Caco-2 (cell line): Measurements from ENCODE around the gene HOXA2. TPM values are rescaled to one million over a fixed set of nuclear protein-coding genes. Genes with fewer than 3 reads are reported as not detected.

Experiments used
- BruUV-seq: library from RNA; stranded (reverse); fragments of 400-500 nt; replicated peaks from 2 replicates; lab custom pipeline; 2021; lab: Mats Ljungman, UMichigan
- CTCF ChIA-PET: fragments of 300-600 bp; sonication (Branson Sonifier 250); formaldehyde crosslinking; loops from one replicate; lab custom pipeline; 2022; ENCODE audit warnings: antibody characterized with exemption; lab: Charles Lee
- POLR2A ChIA-PET: fragments of 300-600 bp; sonication (Branson Sonifier 250); formaldehyde crosslinking; loops from one replicate; lab custom pipeline; 2022; ENCODE audit warnings: antibody characterized with exemption; lab: Charles Lee
- DNase-seq, 2 experiments: peaks; one replicate each; pipeline versions ENCODE4 v3.0.0 to v3.0.0-alpha.2; 2020 to 2022
- H3K27me3 ChIP-seq: replicated peaks from 2 replicates; pipeline ENCODE4 v1.6.0; 2011; ENCODE audit warnings: low read length; ENCODE audit not compliant: control insufficient read depth, insufficient read depth
- H3K36me3 ChIP-seq: 2 replicates; pipeline ENCODE4 v1.5.1; 2011; ENCODE audit warnings: low read length; ENCODE audit not compliant: control insufficient read depth, insufficient read depth
- H3K4me1 ChIP-seq: fragments of 250-450 bp; sonication (Bioruptor Pico); 2 replicates; pipeline ENCODE4 v1.5.1; 2020; ENCODE audit warnings: mild to moderate bottlenecking
- H3K4me3 ChIP-seq: 2 replicates; pipeline ENCODE4 v1.5.1; 2011; ENCODE audit warnings: low read depth, mild to moderate bottlenecking, control low read depth, low read length
- H3K9me3 ChIP-seq: fragments of 250-450 bp; sonication (Bioruptor Pico); 2 replicates; pipeline ENCODE4 v1.5.1; 2020; ENCODE audit warnings: mild to moderate bottlenecking, moderate library complexity
- H3K27ac Mint-ChIP-seq: one replicate; pipeline ENCODE4 v1.8.0; 2022; ENCODE audit warnings: mixed read lengths; ENCODE audit not compliant: unreplicated experiment
- H3K27me3 Mint-ChIP-seq: one replicate; pipeline ENCODE4 v1.8.0; 2022; ENCODE audit warnings: mixed read lengths; ENCODE audit not compliant: insufficient read depth, unreplicated experiment
- H3K36me3 Mint-ChIP-seq: one replicate; pipeline ENCODE4 v1.8.0; 2022; ENCODE audit warnings: mild to moderate bottlenecking, mixed read lengths; ENCODE audit not compliant: insufficient read depth, unreplicated experiment
- H3K4me1 Mint-ChIP-seq: one replicate; pipeline ENCODE4 v1.8.0; 2022; ENCODE audit warnings: low read depth, mixed read lengths; ENCODE audit not compliant: unreplicated experiment
- H3K4me3 Mint-ChIP-seq: one replicate; pipeline ENCODE4 v1.8.0; 2022; ENCODE audit warnings: mild to moderate bottlenecking, moderate library complexity, mixed read lengths; ENCODE audit not compliant: unreplicated experiment
- H3K9me3 Mint-ChIP-seq: one replicate; pipeline ENCODE4 v1.8.0; 2022; ENCODE audit warnings: mixed read lengths; ENCODE audit not compliant: unreplicated experiment
- CTCF ChIP-seq, 2 experiments: fragments of 200-600 bp in 1 of 2; IDR thresholded peaks; 1 replicate in 1 of 2; 2 replicates in 1 of 2; pipeline versions ENCODE4 v1.5.1 to v1.8.0; 2011 to 2022; ENCODE audit warnings: antibody characterized with exemption in 1 of 2, control low read depth in 1 of 2, inconsistent platforms in 1 of 2, low read depth in 1 of 2, low read length in 1 of 2, mild to moderate bottlenecking in 1 of 2, moderate library complexity in 1 of 2; ENCODE audit not compliant: insufficient read depth in 1 of 2, severe bottlenecking in 1 of 2, unreplicated experiment in 1 of 2
- intact Hi-C: fragments of 100-400 bp; cut with micrococcal nuclease; formaldehyde crosslinking; loops from one replicate; pipeline ENCODE4 v1.10.0; 2022; ENCODE audit not compliant: unreplicated experiment
- total RNA-seq: library from RNA; stranded (reverse); gene quantifications from 2 replicates; pipeline ENCODE4 v1.2.3, GENCODE V29; 2022

HOXA2 gene
- total RNA-seq, 1 experiment from 2014 or later, result 1.5 TPM

GRCh38 chr7:27129729-27130539, 27.5 kb upstream of the HOXA2 start:
- peak in 1 of 2 experiments; percentile 77 for DNase-seq
- H3K27me3 Mint-ChIP-seq, result no peaks in the 10 kb centered on the region
- POLR2A ChIA-PET, result interaction anchor here (0.6 to 2.2 kb wide), 6 partner anchors 8 to 279 kb away, joined by 3 to 19 read pairs (median 6); no protein-coding TSS in a partner anchor
- H3K9me3 Mint-ChIP-seq, result no peaks in the 10 kb centered on the region
- peak overlapping the region; percentile 53 for H3K4me3 ChIP-seq
- CTCF ChIA-PET, result interaction anchor here (0.6 to 1.2 kb wide), 2 partner anchors 27 to 33 kb away, joined by 3 read pairs; partner anchors contain the start of gene HOXA7
- peak overlapping the region; percentile 57 for H3K27ac Mint-ChIP-seq
- no peaks in the 10 kb centered on the region for H3K36me3 ChIP-seq
- H3K36me3 Mint-ChIP-seq, result peaks cover 2% of the 10 kb centered on the region
- intact Hi-C loops, result loop anchor here (1.0 to 2.0 kb wide), 2 partner anchors 8 to 15 kb away; no protein-coding TSS in a partner anchor
- BruUV-seq, result no TSS peak
- H3K27me3 ChIP-seq, result no peaks in the 10 kb centered on the region
- H3K4me3 Mint-ChIP-seq, result peak overlapping the region; percentile 76
- H3K9me3 ChIP-seq, result no peaks in the 10 kb centered on the region
- peaks cover 36% of the 10 kb centered on the region for H3K4me1 Mint-ChIP-seq
- peaks cover 32% of the 10 kb centered on the region for H3K4me1 ChIP-seq
- peak in 1 of 2 experiments; percentile 41 for TF ChIP-seq CTCF (IDR thresholded peaks at IDR 0.05; ENCODE audit: insufficient read depth in 1 of 2, low read depth in 1 of 2, low read length in 1 of 2, severe bottlenecking in 1 of 2, unreplicated experiment in 1 of 2)

- Histone ChIP-seq H3K9me3 (no peaks in the 10 kb centered on the region), H3K36me3 (no peaks in the 10 kb centered on the region), H3K4me3 (peak overlapping the region; percentile 53), H3K27me3 (no peaks in the 10 kb centered on the region), H3K4me1 (peaks cover 37% of the 10 kb centered on the region)
- TSS peak; percentile 70 for BruUV-seq
- CTCF ChIA-PET, result interaction anchor here (0.6 kb wide), 1 partner anchor 32 kb away, joined by 3 read pairs; no protein-coding TSS in a partner anchor
- H3K9me3 Mint-ChIP-seq, result no peaks in the 10 kb centered on the region
- no peak for TF ChIP-seq CTCF (IDR thresholded peaks at IDR 0.05; ENCODE audit: insufficient read depth in 1 of 2, low read depth in 1 of 2, low read length in 1 of 2, severe bottlenecking in 1 of 2, unreplicated experiment in 1 of 2)
- H3K27me3 Mint-ChIP-seq, result no peaks in the 10 kb centered on the region
- H3K4me3 Mint-ChIP-seq, result peak overlapping the region; percentile 76
- DNase-seq, result peak in 1 of 2 experiments; percentile 19
- peaks cover 37% of the 10 kb centered on the region for H3K4me1 Mint-ChIP-seq
- intact Hi-C loops, result no loop called here
- no peak overlapping the region for H3K27ac Mint-ChIP-seq
- POLR2A ChIA-PET, result no interaction called here
- peaks cover 11% of the 10 kb centered on the region for H3K36me3 Mint-ChIP-seq
These were observed 26.6 kb upstream of the HOXA2 start for GRCh38 chr7:27128776-27129728.

- peak in 1 of 2 experiments; percentile 5 for DNase-seq
- H3K9me3 ChIP-seq, result no peaks in the 10 kb centered on the region
- POLR2A ChIA-PET, result no interaction called here
- no peaks in the 10 kb centered on the region for H3K36me3 ChIP-seq
- no peaks in the 10 kb centered on the region for H3K27me3 ChIP-seq
- H3K4me1 ChIP-seq, result peaks cover 38% of the 10 kb centered on the region
- no TSS peak for BruUV-seq
- intact Hi-C loops, result no loop called here
- peaks cover 16% of the 10 kb centered on the region for H3K36me3 Mint-ChIP-seq
- CTCF ChIA-PET, result no interaction called here
- H3K4me1 Mint-ChIP-seq, result peaks cover 32% of the 10 kb centered on the region
- H3K27ac Mint-ChIP-seq, result no peak overlapping the region
- TF ChIP-seq CTCF (IDR thresholded peaks at IDR 0.05; ENCODE audit: insufficient read depth in 1 of 2, low read depth in 1 of 2, low read length in 1 of 2, severe bottlenecking in 1 of 2, unreplicated experiment in 1 of 2), result no peak
- no peaks in the 10 kb centered on the region for H3K27me3 Mint-ChIP-seq
- no peak overlapping the region for H3K4me3 Mint-ChIP-seq
- H3K9me3 Mint-ChIP-seq, result no peaks in the 10 kb centered on the region
- no peak overlapping the region for H3K4me3 ChIP-seq
These were observed 25.6 kb upstream of the HOXA2 start for GRCh38 chr7:27128034-27128433.
